ENCODE measurements around the gene NUDT17. TPM values are rescaled to one million over a fixed set of nuclear protein-coding genes. Genes with fewer than 3 reads are reported as not detected.

Gene NUDT17, protein sequence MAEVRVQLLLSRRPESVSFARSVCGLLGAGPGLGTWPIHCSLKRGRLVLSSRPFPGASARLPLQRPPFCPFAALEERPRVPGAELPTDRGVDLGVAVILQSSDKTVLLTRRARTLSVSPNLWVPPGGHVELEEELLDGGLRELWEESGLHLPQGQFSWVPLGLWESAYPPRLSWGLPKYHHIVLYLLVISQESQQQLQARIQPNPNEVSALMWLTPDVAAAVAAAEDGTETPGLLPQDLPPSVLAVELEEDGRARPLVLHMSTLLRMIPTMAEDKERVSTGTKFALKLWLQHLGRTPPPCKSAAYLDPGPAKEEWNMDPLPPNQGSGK
- 3.8 to 7.3 TPM (median 6.5 TPM) in 3 replicates for total RNA-seq
- long read RNA-seq, partial matches to known transcripts, result 2 of 8 reads
- long read RNA-seq, other reads (novel, unspliced or antisense), result 6 of 8 reads

DNA sequence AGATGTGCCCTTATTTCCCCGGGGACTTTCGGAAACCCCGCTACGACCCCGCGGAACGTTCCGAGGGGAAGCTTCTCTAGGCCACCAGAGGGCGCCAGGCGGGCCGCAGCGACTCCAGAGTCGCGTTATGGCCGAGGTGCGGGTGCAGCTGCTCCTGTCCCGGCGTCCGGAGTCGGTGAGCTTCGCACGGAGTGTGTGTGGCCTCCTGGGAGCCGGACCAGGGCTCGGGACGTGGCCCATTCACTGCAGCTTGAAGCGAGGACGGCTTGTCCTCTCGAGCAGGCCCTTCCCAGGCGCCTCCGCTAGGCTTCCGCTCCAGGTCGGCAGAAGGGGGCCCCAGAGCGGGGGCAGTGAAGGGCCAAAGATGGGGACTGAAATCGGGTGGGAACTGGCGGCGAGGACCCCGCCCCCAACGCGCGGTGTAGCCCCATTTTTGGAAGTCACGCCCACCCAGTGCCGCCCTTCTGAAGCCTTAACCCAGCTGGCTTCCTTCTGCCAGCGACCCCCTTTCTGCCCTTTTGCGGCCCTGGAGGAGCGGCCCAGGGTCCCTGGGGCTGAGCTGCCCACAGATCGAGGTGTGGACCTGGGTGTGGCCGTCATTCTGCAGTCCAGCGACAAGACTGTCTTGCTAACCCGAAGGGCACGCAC, at the start of gene NUDT17:
NUDT17 (plus strand) TSS at position 117 of the 648 bp plus-strand sequence; CDS start at position 128, 11 bp downstream.
- peak; percentile 95 for DNase-seq (ENCODE audit: low spot score)
- H3K4me3 Mint-ChIP-seq (ENCODE audit: unreplicated experiment), result no peak within 1 kb of the TSS
- peaks cover 26% of the 10 kb centered on the region for H3K4me1 Mint-ChIP-seq (ENCODE audit: low read depth)
- no peaks in the 10 kb centered on the region for H3K27me3 Mint-ChIP-seq (ENCODE audit: low read depth)
- no peaks in the 10 kb centered on the region for H3K9me3 Mint-ChIP-seq (ENCODE audit: low read depth)
- peaks cover 15% of the 10 kb centered on the region for H3K36me3 Mint-ChIP-seq (ENCODE audit: low read depth)
- peak within 1 kb of the TSS; percentile 71 for H3K27ac Mint-ChIP-seq (ENCODE audit: unreplicated experiment)
- TF ChIP-seq, protein P1, sequence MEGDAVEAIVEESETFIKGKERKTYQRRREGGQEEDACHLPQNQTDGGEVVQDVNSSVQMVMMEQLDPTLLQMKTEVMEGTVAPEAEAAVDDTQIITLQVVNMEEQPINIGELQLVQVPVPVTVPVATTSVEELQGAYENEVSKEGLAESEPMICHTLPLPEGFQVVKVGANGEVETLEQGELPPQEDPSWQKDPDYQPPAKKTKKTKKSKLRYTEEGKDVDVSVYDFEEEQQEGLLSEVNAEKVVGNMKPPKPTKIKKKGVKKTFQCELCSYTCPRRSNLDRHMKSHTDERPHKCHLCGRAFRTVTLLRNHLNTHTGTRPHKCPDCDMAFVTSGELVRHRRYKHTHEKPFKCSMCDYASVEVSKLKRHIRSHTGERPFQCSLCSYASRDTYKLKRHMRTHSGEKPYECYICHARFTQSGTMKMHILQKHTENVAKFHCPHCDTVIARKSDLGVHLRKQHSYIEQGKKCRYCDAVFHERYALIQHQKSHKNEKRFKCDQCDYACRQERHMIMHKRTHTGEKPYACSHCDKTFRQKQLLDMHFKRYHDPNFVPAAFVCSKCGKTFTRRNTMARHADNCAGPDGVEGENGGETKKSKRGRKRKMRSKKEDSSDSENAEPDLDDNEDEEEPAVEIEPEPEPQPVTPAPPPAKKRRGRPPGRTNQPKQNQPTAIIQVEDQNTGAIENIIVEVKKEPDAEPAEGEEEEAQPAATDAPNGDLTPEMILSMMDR (IDR thresholded peaks at IDR 0.05), result peak; percentile 95

DNA sequence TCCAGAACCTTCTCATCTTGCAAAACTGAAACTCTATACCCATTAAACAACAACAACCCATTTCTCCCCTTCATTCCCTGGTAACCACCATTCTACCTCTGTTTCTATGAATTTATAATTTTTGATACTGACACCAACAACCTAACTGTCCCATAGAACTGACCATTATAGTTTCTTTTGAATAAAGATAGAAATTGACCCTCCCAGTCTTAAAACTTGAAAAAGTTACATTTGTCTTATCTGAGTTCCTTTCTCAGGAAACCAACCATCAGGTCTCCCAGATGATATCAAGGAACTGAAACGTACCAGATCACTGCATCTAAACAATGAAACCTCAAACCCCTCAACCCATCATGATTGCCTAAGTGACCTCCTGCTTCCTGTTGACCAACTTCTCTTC, 48.7 kb upstream of the NUDT17 start:
- peaks cover 22% of the 10 kb centered on the region for H3K36me3 Mint-ChIP-seq (ENCODE audit: low read depth)
- H3K27me3 Mint-ChIP-seq (ENCODE audit: low read depth), result no peaks in the 10 kb centered on the region
- H3K4me3 Mint-ChIP-seq (ENCODE audit: unreplicated experiment), result no peak overlapping the region
- no peak for DNase-seq (ENCODE audit: low spot score)
- H3K4me1 Mint-ChIP-seq (ENCODE audit: low read depth), result peaks cover 5% of the 10 kb centered on the region
- peaks cover 18% of the 10 kb centered on the region for H3K9me3 Mint-ChIP-seq (ENCODE audit: low read depth)
- TF ChIP-seq, protein P1 (IDR thresholded peaks at IDR 0.05), result no peak
- no peak overlapping the region for H3K27ac Mint-ChIP-seq (ENCODE audit: unreplicated experiment)

DNA sequence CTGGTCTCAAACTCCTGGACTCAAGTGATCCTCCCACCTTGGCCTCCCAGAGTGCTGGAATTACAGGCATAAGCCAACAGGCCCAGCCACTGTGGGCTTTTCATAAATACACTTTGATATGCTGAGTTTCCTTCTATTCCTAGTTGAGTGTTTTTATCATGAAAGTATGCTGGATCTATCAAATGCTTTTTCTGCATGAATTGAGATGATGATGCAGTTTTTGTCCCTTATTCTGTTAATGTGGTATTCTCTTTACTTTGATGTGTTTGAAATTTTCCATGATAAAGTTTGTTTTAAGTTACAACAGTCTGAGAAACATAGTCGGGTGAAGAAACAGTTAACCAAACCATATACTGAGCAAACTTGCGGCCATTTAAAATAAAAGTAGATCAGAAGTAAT, 45.6 kb upstream of the NUDT17 start:
- TF ChIP-seq, protein P1 (IDR thresholded peaks at IDR 0.05), result no peak
- no peak overlapping the region for H3K27ac Mint-ChIP-seq (ENCODE audit: unreplicated experiment)
- H3K27me3 Mint-ChIP-seq (ENCODE audit: low read depth), result no peaks in the 10 kb centered on the region
- H3K36me3 Mint-ChIP-seq (ENCODE audit: low read depth), result peaks cover 10% of the 10 kb centered on the region
- no peak for DNase-seq (ENCODE audit: low spot score)
- H3K4me1 Mint-ChIP-seq (ENCODE audit: low read depth), result peaks cover 35% of the 10 kb centered on the region
- H3K4me3 Mint-ChIP-seq (ENCODE audit: unreplicated experiment), result no peak overlapping the region
- H3K9me3 Mint-ChIP-seq (ENCODE audit: low read depth), result peaks cover 18% of the 10 kb centered on the region

DNA sequence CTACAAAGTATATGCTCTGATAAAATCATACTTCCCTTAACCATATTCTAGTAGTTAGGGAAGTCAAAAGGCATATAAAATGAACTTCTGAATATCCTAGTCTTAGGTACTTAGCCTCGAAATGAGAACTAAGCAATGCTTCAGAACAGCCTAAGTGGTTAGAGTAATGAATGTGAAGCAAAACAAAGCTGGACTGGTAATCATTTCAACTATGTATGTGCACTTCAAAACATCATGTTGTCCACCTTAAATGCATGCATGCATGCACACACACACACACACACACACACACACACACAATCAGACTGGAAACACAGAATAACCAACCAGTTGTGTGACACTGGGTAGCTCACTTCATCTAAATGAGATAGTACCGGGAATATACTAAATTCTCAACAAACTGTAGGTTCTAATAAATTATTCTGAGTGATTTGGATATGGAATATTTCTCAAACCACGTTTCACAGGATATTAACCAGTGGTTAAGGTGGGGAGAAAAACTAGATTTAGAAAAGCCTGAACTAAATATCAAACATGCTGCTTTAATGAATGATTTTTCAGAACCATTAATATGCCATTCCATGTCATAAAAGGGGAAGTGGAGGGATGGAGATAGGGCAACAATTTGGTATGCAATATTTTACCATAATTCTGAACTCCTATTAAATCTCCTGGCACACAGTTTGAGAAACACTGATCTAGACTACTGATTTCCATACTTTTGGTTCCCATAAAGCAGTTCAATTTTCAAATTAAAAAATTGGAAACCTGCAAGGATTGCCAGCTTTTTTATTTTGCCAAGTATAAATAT, 41.0 kb upstream of the NUDT17 start:
- Mint-ChIP-seq H3K4me1 (ENCODE audit: low read depth) (peaks cover 50% of the 10 kb centered on the region), H3K9me3 (ENCODE audit: low read depth) (no peaks in the 10 kb centered on the region), H3K4me3 (ENCODE audit: unreplicated experiment) (no peak overlapping the region), H3K36me3 (ENCODE audit: low read depth) (peaks cover 2% of the 10 kb centered on the region), H3K27me3 (ENCODE audit: low read depth) (no peaks in the 10 kb centered on the region), H3K27ac (ENCODE audit: unreplicated experiment) (peak overlapping the region; percentile 85)
- DNase-seq (ENCODE audit: low spot score), result no peak
- TF ChIP-seq, protein P1 (IDR thresholded peaks at IDR 0.05), result no peak

DNA sequence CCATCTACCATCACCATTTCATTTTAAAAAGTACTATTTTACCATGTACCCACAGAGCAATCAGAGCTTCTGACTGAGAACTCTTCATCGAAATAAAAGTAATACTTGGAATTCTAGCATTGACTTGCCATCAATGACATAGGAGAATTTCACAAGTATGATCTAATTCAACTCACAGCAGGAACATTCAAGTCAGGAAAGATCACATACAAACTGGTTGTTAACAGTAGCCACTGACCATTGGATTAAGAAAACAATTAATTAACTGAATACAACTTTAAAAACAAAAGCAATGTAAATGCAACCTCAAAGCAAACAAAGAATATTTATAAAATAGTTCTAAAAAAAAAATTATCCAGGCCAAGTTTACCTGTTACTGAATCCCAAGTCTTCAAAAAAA, 40.4 kb upstream of the NUDT17 start:
- Mint-ChIP-seq H3K27me3 (ENCODE audit: low read depth) (no peaks in the 10 kb centered on the region), H3K4me1 (ENCODE audit: low read depth) (peaks cover 50% of the 10 kb centered on the region), H3K9me3 (ENCODE audit: low read depth) (no peaks in the 10 kb centered on the region), H3K27ac (ENCODE audit: unreplicated experiment) (peak overlapping the region; percentile 38), H3K4me3 (ENCODE audit: unreplicated experiment) (no peak overlapping the region), H3K36me3 (ENCODE audit: low read depth) (peaks cover 2% of the 10 kb centered on the region)
- TF ChIP-seq, protein P1 (IDR thresholded peaks at IDR 0.05), result no peak
- DNase-seq (ENCODE audit: low spot score), result no peak

All from chondrocyte (in vitro differentiated cells).